Small intestine (tissue), 4 donors: ENCODE results near the gene RAD1. TPM values are rescaled to one million over a fixed set of nuclear protein-coding genes. Genes with fewer than 3 reads are reported as not detected.

Experiments used
- polyA plus RNA-seq, 4 donors: library from polyadenylated mRNA; stranded (reverse) in 3 of 4; unstranded in 1 of 4; fragments of 200-250 nt in 3 of 4; fragments of 120-200 nt in 1 of 4; gene quantifications; one replicate each; pipeline versions ENCODE4 v1.2.1 to v1.2.3, GENCODE V29; 2013
- donor health status: healthy with polysubstance abuse.
- donor health status: Bipolar disorder and iron deficiency.
- donor health status: healthy.

The RAD1 gene
- polyA plus RNA-seq, 4 donors, result 9.6 to 23.6 (median 13.2) TPM

Other genes starting within 250 kb of the RAD1 start
- gene TTC23L, start 76.3 kb downstream of the RAD1 start, polyA plus RNA-seq, result under 1 TPM in 2 of 4 donors, not detected in 2; 0.27 to 0.87 TPM
- gene BRIX1, start 207 bp upstream of the RAD1 start, polyA plus RNA-seq, result 10 to 100 TPM in 3 of 4 donors, 1 to 10 TPM in 1; 9.4 to 28.7 (median 18.1) TPM
- 10 to 100 TPM; 25.5 to 45.3 (median 34.1) TPM for gene DNAJC21, start 14.1 kb upstream of the RAD1 start, polyA plus RNA-seq
- 10 to 100 TPM in 1 of 4 donors, 1 to 10 TPM in 1, under 1 TPM in 2; 0.31 to 47.0 (median 0.96) TPM for gene AGXT2, start 132.4 kb upstream of the RAD1 start, polyA plus RNA-seq